H1 (cell line): ENCODE data around the gene UGT1A9. TPM values are rescaled to one million over a fixed set of nuclear protein-coding genes. Genes with fewer than 3 reads are reported as not detected.
"Not testable (repeated sequence)": the region's sequence is repeated elsewhere in the genome, so short reads cannot be mapped to it uniquely, and the experiment has no call there.

ENCODE experiments used
- CTCF ChIA-PET: fragments of 300-600 bp; sonication (Branson Sonifier 250); formaldehyde crosslinking; loops from one replicate; lab custom pipeline; 2021; ENCODE audit not compliant: partially characterized antibody; lab: Charles Lee
- POLR2A ChIA-PET: fragments of 300-600 bp; sonication (Branson Sonifier 250); formaldehyde crosslinking; loops from one replicate; lab custom pipeline; 2021; ENCODE audit warnings: inconsistent platforms; ENCODE audit not compliant: partially characterized antibody; lab: Charles Lee
- DNase-seq, 2 experiments: peaks; one replicate each; pipeline versions ENCODE4 v3.0.0 to v3.0.0-alpha.2; 2010 to 2022; ENCODE audit warnings: low spot score in 2 of 2, low read depth in 1 of 2, mixed read lengths in 1 of 2
- FAIRE-seq: peaks from 2 replicates; lab custom pipeline; 2011; peaks lifted over from hg19 to GRCh38; lab: Jason Lieb, UNC
- H2AFZ ChIP-seq: 2 replicates; pipeline ENCODE4 v1.8.1; 2012; ENCODE audit warnings: low read length, inconsistent platforms
- H2AK5ac ChIP-seq: 2 replicates; pipeline ENCODE4 v1.6.1; 2013; ENCODE audit warnings: low read depth, low read length
- H2BK120ac ChIP-seq: replicated peaks from 2 replicates; pipeline ENCODE3; 2013; ENCODE audit warnings: low read depth, low read length, inconsistent platforms
- H2BK12ac ChIP-seq: 2 replicates; pipeline ENCODE4 v1.6.1; 2013; ENCODE audit warnings: low read depth, low read length
- H2BK15ac ChIP-seq: 2 replicates; pipeline ENCODE4 v1.6.1; 2013; ENCODE audit warnings: low read length
- H2BK20ac ChIP-seq: 2 replicates; pipeline ENCODE4 v1.6.1; 2013; ENCODE audit warnings: low read length
- H2BK5ac ChIP-seq: 2 replicates; pipeline ENCODE4 v1.6.1; 2013; ENCODE audit warnings: low read depth, low read length
- H3K14ac ChIP-seq: 2 replicates; pipeline ENCODE4 v1.6.1; 2013; ENCODE audit warnings: inconsistent platforms; ENCODE audit not compliant: insufficient read length
- H3K18ac ChIP-seq: 2 replicates; pipeline ENCODE4 v1.6.1; 2013; ENCODE audit warnings: low read length; ENCODE audit errors: extremely low read depth
- H3K23ac ChIP-seq: 2 replicates; pipeline ENCODE4 v1.6.1; 2013; ENCODE audit warnings: inconsistent platforms; ENCODE audit not compliant: insufficient read length
- H3K23me2 ChIP-seq: 2 replicates; pipeline ENCODE4 v1.6.1; 2013; ENCODE audit warnings: low read depth, low read length
- H3K27ac ChIP-seq: 2 replicates; pipeline ENCODE4 v1.6.1; 2011; ENCODE audit warnings: low read depth, low read length, inconsistent platforms
- H3K27me3 ChIP-seq, 4 experiments: replicated peaks in 1 of 4; 1 replicate in 1 of 4; 2 replicates in 3 of 4; pipeline versions ENCODE4 v1.6.1 to v1.8.1; 2011 to 2013; ENCODE audit warnings: low read length in 3 of 4, mild to moderate bottlenecking in 3 of 4, inconsistent platforms in 2 of 4, mixed read lengths in 2 of 4, moderate library complexity in 1 of 4; ENCODE audit not compliant: control insufficient read depth in 3 of 4, insufficient read depth in 3 of 4; ENCODE audit errors: extremely low read depth in 1 of 4
- H3K36me3 ChIP-seq, 4 experiments: 2 replicates each; pipeline versions ENCODE4 v1.6.1 to v1.8.1; 2011 to 2013; ENCODE audit warnings: mild to moderate bottlenecking in 4 of 4, low read length in 3 of 4, moderate library complexity in 2 of 4, control low read depth in 1 of 4, inconsistent platforms in 1 of 4; ENCODE audit not compliant: insufficient read depth in 4 of 4, control insufficient read depth in 2 of 4
- H3K4ac ChIP-seq: replicated peaks from 2 replicates; pipeline ENCODE3; 2013; ENCODE audit warnings: low read length, low read depth, mixed read lengths, inconsistent platforms; ENCODE audit not compliant: insufficient read length
- H3K4me1 ChIP-seq, 4 experiments: replicated peaks in 1 of 4; 1 replicate in 1 of 4; 2 replicates in 3 of 4; pipeline versions ENCODE4 v1.6.1 to v1.8.1; 2011 to 2013; ENCODE audit warnings: low read length in 3 of 4, inconsistent platforms in 2 of 4, mixed read lengths in 1 of 4; ENCODE audit not compliant: insufficient read depth in 4 of 4, control insufficient read depth in 3 of 4
- H3K4me2 ChIP-seq, 2 experiments: 2 replicates each; pipeline versions ENCODE4 v1.6.1 to v1.8.1; 2011 to 2013; ENCODE audit warnings: low read depth in 2 of 2, low read length in 2 of 2, control low read depth in 1 of 2, inconsistent platforms in 1 of 2, mild to moderate bottlenecking in 1 of 2; ENCODE audit not compliant: insufficient read depth in 1 of 2
- H3K4me3 ChIP-seq, 4 experiments: fragments of 200-600, 300-600 bp in 1 of 4; sonication (generic), shearing (Covaris generic), sonication (Bioruptor Twin) in 1 of 4; 2 replicates each; pipeline versions ENCODE4 v1.5.1 to v1.8.1; 2011 to 2016; ENCODE audit warnings: low read length in 4 of 4, low read depth in 3 of 4, control low read depth in 2 of 4, inconsistent platforms in 2 of 4, mild to moderate bottlenecking in 2 of 4, mixed read lengths in 1 of 4, moderate library complexity in 1 of 4; ENCODE audit not compliant: insufficient read depth in 2 of 4; ENCODE audit errors: extremely low read depth in 1 of 4
- H3K56ac ChIP-seq: replicated peaks from 2 replicates; pipeline ENCODE3; 2013; ENCODE audit warnings: low read depth, mild to moderate bottlenecking, mixed read lengths, low read length, inconsistent platforms; ENCODE audit not compliant: insufficient read length
- H3K79me1 ChIP-seq: 2 replicates; pipeline ENCODE4 v1.6.1; 2013; ENCODE audit warnings: low read depth, low read length, control low read depth
- H3K79me2 ChIP-seq, 2 experiments: 2 replicates each; pipeline versions ENCODE4 v1.6.1 to v1.8.1; 2012 to 2013; ENCODE audit warnings: low read length in 2 of 2, mild to moderate bottlenecking in 2 of 2, inconsistent platforms in 1 of 2; ENCODE audit not compliant: insufficient read depth in 2 of 2, control insufficient read depth in 1 of 2
- H3K9ac ChIP-seq, 4 experiments: replicated peaks in 1 of 4; 1 replicate in 1 of 4; 2 replicates in 3 of 4; pipeline versions ENCODE4 v1.6.1 to v1.8.1; 2011 to 2013; ENCODE audit warnings: low read depth in 3 of 4, low read length in 3 of 4, control low read depth in 2 of 4, mild to moderate bottlenecking in 2 of 4, moderate library complexity in 2 of 4, inconsistent platforms in 1 of 4; ENCODE audit errors: extremely low read depth in 1 of 4
- H3K9me3 ChIP-seq, 2 experiments: 2 replicates each; pipeline versions ENCODE4 v1.6.1 to v1.8.1; 2012 to 2013; ENCODE audit warnings: mild to moderate bottlenecking in 2 of 2, moderate library complexity in 2 of 2, control low read depth in 1 of 2, inconsistent platforms in 1 of 2, low read depth in 1 of 2, low read length in 1 of 2, mixed read lengths in 1 of 2; ENCODE audit not compliant: insufficient read depth in 2 of 2
- H4K20me1 ChIP-seq, 2 experiments: replicated peaks in 1 of 2; 2 replicates each; pipeline versions ENCODE3 to v1.8.1; 2011 to 2013; ENCODE audit warnings: inconsistent platforms in 2 of 2, low read length in 2 of 2, mild to moderate bottlenecking in 1 of 2; ENCODE audit not compliant: insufficient read depth in 2 of 2, control insufficient read depth in 1 of 2
- H4K5ac ChIP-seq: 2 replicates; pipeline ENCODE4 v1.6.1; 2013; ENCODE audit warnings: low read length, low read depth, mixed read lengths, inconsistent platforms; ENCODE audit not compliant: insufficient read length
- H4K8ac ChIP-seq: 2 replicates; pipeline ENCODE4 v1.8.0; 2013; ENCODE audit warnings: mild to moderate bottlenecking, moderate library complexity, low read length, inconsistent platforms; ENCODE audit not compliant: insufficient read depth; ENCODE audit errors: extremely low read depth
- H4K91ac ChIP-seq: replicated peaks from 2 replicates; pipeline ENCODE3; 2013; ENCODE audit warnings: low read length, mixed read lengths, inconsistent platforms; ENCODE audit not compliant: insufficient read length
- WGBS, 2 experiments: shearing (Covaris generic) in 1 of 2; methylation state at CpG; one replicate each; pipeline versions ENCODE4 v1.1.6 to v1.1.7; 2013 to 2015; ENCODE audit warnings: low lambda C conversion rate in 2 of 2, mixed read lengths in 2 of 2, inconsistent platforms in 1 of 2, low coverage in 1 of 2, missing lambda C conversion rate in 1 of 2; ENCODE audit not compliant: insufficient replicate concordance in 2 of 2, insufficient coverage in 1 of 2, insufficient read length in 1 of 2; ENCODE audit errors: extremely low coverage in 1 of 2, missing lambda C conversion rate in 1 of 2; 5-methylcytosine and 5-hydroxymethylcytosine counted together
- polyA plus RNA-seq, 7 experiments: library from polyadenylated mRNA; depleted of rRNA in 3 of 7; stranded (reverse) in 5 of 7; unstranded in 2 of 7; fragments of >200 nt in 5 of 7; fragments of 200-250 nt in 2 of 7; gene quantifications; 1 replicate in 5 of 7; 2 replicates in 1 of 7; 4 replicates in 1 of 7; pipeline versions ENCODE4 v1.2.1 to v1.2.3, GENCODE V29; 2011 to 2013; ENCODE audit warnings: missing spikeins in 2 of 7, mixed read lengths in 2 of 7
- total RNA-seq: library from RNA; stranded (reverse); fragmentation: NEBNext Ultra II Directional; extraction: Animal tissue kit (Norgen Biotek cat#: 25700); gene quantifications from 2 replicates; pipeline ENCODE4 v1.2.1, GENCODE V29; 2021

Gene UGT1A9
- total and polyA plus RNA-seq, 2 of the 8 experiments (the other 6 are each of a cell fraction or from before 2014, with no cell fraction given) = not detected

GRCh38 chr2:233751212-233752009, 79.7 kb downstream of the UGT1A9 start:
- H3K23ac ChIP-seq, H2BK20ac ChIP-seq, H4K20me1 ChIP-seq, H4K91ac ChIP-seq, H3K23me2 ChIP-seq, H3K4ac ChIP-seq, H4K5ac ChIP-seq, DNase-seq, FAIRE-seq, H3K4me3 ChIP-seq, H3K27ac ChIP-seq, H3K79me1 ChIP-seq, H3K56ac ChIP-seq, H2AFZ ChIP-seq, H3K27me3 ChIP-seq, H3K4me2 ChIP-seq, H3K4me1 ChIP-seq, H2BK15ac ChIP-seq, H2AK5ac ChIP-seq, H3K14ac ChIP-seq, H4K8ac ChIP-seq, H2BK120ac ChIP-seq, H2BK12ac ChIP-seq, POLR2A ChIA-PET, H2BK5ac ChIP-seq, H3K18ac ChIP-seq, H3K79me2 ChIP-seq, H3K36me3 ChIP-seq, H3K9ac ChIP-seq: not testable (repeated sequence)
- CTCF ChIA-PET = interaction anchor here (1.3 kb wide), 1 partner anchor 9 kb away, joined by 4 read pairs; the partner anchor contains the start of gene UGT1A1
- 78% methylated on average over 2 of the region's 2 CpGs; no CpG with 5 or more reads in 1 of the 2 experiments for WGBS, 2 experiments
- peaks cover 21 to 33% of the 10 kb centered on the region in 2 experiments for H3K9me3 ChIP-seq
